Stimulated activated CD4-positive, alpha-beta T cell treated with anti-CD3 and anti-CD28 coated beads, TNF-alpha, amount 100 ng/mL, for 1 hour (primary cell): ENCODE data around the gene RAB3GAP1.

ENCODE experiments used
- DNase-seq, 3 donors: peaks; one replicate each; pipeline ENCODE4 v3.0.0-alpha.2; 2020; ENCODE audit warnings: low read depth in 3 of 3, low spot score in 1 of 3

Gene RAB3GAP1

DNA sequence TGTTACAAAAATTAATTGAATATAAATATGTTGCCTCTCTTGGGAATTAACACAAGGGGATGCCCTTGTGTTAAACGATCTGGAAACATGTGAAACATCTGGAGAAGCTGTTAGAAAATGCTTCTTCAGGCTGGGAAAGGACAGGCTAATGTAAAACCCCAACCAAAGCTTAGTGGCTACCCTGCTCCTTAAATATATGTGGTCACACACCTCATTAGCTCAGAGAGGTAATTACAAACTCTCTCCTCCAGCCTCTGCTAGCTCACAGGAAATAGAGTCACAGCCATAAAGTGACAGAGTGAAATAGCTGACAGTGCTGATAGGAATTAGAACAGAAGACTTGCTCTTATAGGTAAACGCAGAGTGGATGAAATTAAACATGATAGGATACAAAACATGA, 155.9 kb downstream of the RAB3GAP1 start:
- no peak for DNase-seq

DNA sequence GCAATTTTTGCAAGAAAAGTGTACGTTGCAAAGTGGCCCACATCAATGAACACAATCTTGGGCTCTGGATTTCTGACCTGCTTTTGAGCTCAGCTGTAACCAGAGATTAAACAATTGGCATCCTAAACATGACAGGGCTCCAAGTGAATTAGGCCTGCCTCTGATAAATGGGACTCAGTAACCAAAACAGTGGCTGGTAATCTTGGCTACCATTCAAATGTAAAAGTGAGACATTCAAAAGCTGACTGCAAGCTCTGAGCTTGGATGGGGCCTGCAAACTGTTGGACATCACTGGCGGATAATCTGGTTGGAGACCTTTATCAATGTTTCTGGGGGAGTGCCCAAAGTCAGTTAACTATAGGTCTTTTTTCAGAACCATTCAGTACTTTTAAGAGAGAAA, 160.7 kb downstream of the RAB3GAP1 start:
- DNase-seq: no peak

DNA sequence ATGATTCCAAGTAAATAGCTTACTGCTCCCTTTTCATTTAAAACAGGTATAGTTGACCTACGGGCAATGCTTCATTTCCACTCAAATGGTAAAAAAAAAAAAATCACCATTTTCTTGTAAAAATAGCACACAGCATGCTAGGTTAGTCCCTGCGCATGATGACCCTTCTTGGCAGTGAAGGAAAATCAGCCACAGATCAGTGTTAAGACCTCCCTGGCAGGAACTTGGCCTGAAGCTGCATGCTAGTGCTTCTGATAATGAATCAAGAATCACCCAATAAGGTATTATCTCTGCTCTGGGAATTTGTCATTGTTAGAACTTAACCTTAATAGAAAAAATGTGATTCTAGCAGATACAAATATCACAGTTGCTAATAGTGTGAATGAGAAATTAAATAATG, 166.3 kb downstream of the RAB3GAP1 start:
- no peak for DNase-seq

DNA sequence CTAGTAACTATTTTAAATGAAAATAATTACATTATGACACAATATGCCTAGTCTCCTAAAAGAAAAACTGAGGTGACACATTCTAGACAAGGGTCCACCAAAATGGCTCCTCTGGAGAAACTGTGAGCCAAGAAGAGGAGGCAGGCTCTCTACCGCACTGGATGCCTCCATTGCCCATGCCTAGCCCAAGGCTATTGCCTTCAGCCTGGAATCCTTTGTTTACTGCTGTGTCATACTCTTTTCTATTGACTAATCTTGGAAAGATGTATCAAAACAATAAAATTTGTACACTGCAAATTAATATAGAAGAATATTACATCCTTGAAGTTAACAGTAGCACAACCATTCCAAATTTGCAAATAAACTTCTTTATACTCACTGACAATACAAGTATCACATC, 167.1 kb downstream of the RAB3GAP1 start:
- DNase-seq: no peak
